ENCODE results near the gene LCN6. TPM values are rescaled to one million over a fixed set of nuclear protein-coding genes. Genes with fewer than 3 reads are reported as not detected.
"Not testable (repeated sequence)": the region's sequence is repeated elsewhere in the genome, so short reads cannot be mapped to it uniquely, and the experiment has no call there.

The LCN6 gene
- total and polyA plus RNA-seq, 9 donors, result 0.30 to 0.31 TPM; not detected in 7

DNA sequence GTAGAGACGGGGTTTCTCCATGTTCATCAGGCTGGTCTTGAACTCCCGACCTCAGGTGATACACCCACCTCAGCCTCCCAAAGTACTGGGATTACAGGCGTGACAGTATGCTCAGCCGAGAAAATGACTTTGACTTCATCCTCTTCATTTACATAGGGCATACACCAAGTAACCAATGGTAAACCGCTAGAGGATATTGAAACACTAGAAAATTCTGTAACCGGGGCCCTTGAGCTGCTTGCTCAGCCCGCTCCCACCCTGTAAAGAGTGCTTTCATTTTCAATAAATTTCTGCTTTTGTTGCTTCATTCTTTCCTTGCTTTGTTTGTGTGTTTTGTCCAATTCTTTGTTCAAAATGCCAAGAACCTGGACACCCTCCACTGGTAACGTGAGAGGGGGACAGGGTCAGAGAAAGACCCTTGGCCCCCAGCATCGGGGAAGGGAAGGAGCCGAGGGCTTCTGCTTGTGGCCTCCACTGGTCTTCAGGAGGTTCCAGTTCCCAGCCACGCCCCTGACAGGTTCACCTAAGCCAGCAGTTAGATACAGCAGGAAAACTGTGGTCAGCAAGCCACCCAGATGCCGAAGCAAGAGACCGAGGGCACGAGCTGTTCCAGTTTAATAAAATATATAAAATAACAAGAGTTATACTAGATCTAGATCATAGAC, 17.6 kb upstream of the LCN6 start:
- WGBS (ENCODE audit: insufficient coverage), result 71% methylated on average over 6 of the region's 14 CpGs
- not testable (repeated sequence) for H3K4me3 ChIP-seq (ENCODE audit: low read length); H3K9me3 ChIP-seq (replicated peaks; ENCODE audit: control insufficient read depth, low read depth, low read length); H3K36me3 ChIP-seq (ENCODE audit: control insufficient read depth, insufficient read depth, low read length); DNase-seq; H3K27ac ChIP-seq (ENCODE audit: low read length); H3K4me1 ChIP-seq (ENCODE audit: control insufficient read depth, insufficient read depth, low read length)
- peaks cover 10% of the 10 kb centered on the region for H3K27me3 ChIP-seq (ENCODE audit: control insufficient read depth, insufficient read depth, low read length)

DNA sequence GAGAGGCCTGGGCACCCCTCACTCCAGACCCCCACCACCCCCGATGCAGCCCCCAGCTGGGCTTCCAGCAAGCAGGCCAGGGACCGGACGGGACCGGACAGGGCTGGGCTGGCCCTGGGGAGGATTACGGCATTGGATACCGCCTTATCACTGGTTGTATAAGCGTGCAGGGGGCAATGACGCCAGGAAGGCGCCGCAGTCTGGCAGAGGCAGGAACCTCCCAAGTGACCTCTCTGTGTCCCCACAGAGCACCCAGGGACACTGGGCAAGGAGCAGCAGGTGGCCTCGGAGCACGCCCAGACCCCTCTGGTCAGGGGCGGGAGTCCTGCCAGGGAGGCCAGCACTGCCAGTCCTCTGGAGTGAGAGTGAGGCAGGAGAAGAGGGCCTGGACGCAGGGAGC, 16.7 kb upstream of the LCN6 start:
- 79% methylated on average over 10 of the region's 14 CpGs for WGBS (ENCODE audit: insufficient coverage)
- peaks cover 13% of the 10 kb centered on the region for H3K27me3 ChIP-seq (ENCODE audit: control insufficient read depth, insufficient read depth, low read length)
- H3K4me1 ChIP-seq (ENCODE audit: control insufficient read depth, insufficient read depth, low read length), result peaks cover 7% of the 10 kb centered on the region
- H3K4me3 ChIP-seq (ENCODE audit: low read length), result no peak overlapping the region
- H3K36me3 ChIP-seq (ENCODE audit: control insufficient read depth, insufficient read depth, low read length), result no peaks in the 10 kb centered on the region
- H3K27ac ChIP-seq (ENCODE audit: low read length), result no peak overlapping the region
- no peaks in the 10 kb centered on the region for H3K9me3 ChIP-seq (replicated peaks; ENCODE audit: control insufficient read depth, low read depth, low read length)
- DNase-seq, result no peak

DNA sequence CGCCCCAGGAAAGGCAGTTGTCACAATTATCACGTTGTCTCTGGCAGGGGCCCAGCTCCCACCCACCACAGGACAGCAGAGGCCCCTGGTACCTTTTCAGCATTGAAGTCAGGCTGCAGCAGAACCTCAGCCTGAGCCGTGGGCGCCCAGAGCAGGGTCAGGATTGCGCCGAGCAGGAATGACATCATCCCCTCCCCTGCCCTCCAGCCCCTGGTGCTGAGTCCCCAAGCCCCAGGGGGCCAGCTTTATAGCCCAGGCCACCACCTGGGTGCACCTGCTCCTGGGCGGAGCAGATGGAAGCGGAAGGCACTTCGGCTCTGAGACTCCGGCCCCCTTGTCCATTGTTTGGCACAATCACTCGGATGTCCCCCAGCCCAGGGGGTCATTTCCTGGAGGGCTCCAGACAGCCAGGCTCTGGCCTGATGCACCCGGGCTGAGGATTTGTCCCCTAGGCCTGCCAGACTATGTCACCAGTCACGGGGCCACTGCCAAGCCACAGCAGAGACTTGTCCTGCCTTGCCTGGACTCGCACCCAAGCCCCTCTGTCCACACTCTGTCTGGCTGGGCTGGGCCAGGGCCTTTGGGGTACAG, 16.1 kb upstream of the LCN6 start, which contains the start of gene LCN15:
Gene LCN15 (minus strand): TSS at position 218 of the 591 bp plus-strand sequence. CDS start 30 bp downstream, at position 188.
- DNase-seq, result no peak
- Histone ChIP-seq H3K27me3 (ENCODE audit: control insufficient read depth, insufficient read depth, low read length) (peaks cover 13% of the 10 kb centered on the region), H3K9me3 (replicated peaks; ENCODE audit: control insufficient read depth, low read depth, low read length) (no peaks in the 10 kb centered on the region), H3K4me1 (ENCODE audit: control insufficient read depth, insufficient read depth, low read length) (peaks cover 7% of the 10 kb centered on the region), H3K36me3 (ENCODE audit: control insufficient read depth, insufficient read depth, low read length) (no peaks in the 10 kb centered on the region), H3K4me3 (ENCODE audit: low read length) (no peak within 1 kb of the TSS), H3K27ac (ENCODE audit: low read length) (no peak within 1 kb of the TSS)
- WGBS (ENCODE audit: insufficient coverage), result 62% methylated on average over 13 of the region's 14 CpGs

DNA sequence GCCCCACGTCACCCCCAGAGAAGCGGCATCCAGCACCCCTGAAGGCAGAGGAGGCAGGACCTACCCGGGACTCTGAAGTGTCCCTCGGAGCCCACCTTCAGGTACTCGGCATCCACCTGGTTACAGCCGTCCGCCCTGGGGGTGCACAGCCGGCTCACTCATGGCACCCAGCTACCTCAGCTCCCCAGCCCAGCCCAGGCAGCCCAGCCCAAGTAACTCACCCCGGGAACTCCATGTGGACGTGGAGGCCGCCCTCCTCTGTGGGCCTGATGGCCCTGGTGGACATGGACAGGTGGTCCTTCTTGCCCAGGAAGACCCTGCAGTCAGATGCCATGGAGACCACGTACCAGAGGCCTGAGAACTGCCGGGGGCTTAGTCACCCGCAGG, 15.3 kb upstream of the LCN6 start:
- H3K9me3 ChIP-seq (replicated peaks; ENCODE audit: control insufficient read depth, low read depth, low read length), result no peaks in the 10 kb centered on the region
- H3K4me1 ChIP-seq (ENCODE audit: control insufficient read depth, insufficient read depth, low read length), result peaks cover 11% of the 10 kb centered on the region
- no peak overlapping the region for H3K27ac ChIP-seq (ENCODE audit: low read length)
- H3K4me3 ChIP-seq (ENCODE audit: low read length), result no peak overlapping the region
- WGBS (ENCODE audit: insufficient coverage), result 75% methylated on average over 14 of the region's 14 CpGs
- peaks cover 13% of the 10 kb centered on the region for H3K27me3 ChIP-seq (ENCODE audit: control insufficient read depth, insufficient read depth, low read length)
- DNase-seq, result no peak
- H3K36me3 ChIP-seq (ENCODE audit: control insufficient read depth, insufficient read depth, low read length), result no peaks in the 10 kb centered on the region

DNA sequence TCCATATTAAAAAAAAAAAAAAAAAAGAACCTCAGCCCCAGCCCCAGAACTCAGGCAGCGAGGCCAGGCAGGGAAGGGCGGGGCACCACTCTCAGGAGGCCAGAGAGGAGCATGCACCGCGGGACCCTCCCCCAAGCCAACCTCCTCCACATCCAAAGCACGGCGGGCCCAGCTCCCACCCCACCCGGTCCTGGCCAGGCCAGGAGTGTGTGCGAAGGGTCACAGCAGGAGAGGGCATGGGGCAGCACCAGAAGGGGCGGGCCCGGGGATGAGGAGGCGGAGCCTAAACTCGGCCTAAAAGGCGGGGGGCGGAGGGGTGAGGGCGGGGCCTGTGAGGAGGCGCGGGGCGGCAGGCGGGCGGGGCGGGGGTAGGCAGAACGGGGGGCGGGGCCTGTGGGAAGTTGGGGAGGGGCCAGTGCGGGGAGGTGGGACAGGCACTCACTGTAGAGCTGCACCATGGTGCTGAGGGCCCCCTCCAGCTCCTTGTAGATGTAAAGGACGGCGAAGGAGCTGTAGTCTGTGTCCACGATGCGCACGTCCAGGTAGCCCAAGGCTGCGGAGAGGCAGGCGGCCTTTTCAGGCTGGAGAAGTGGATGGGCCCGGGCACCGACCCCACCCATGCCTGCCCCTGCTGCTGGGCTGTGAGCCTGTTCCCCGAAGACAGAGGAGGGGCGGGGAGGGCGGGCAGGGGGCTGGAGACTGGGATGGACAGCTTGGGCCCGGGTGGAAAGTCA, 14.8 kb upstream of the LCN6 start:
- Histone ChIP-seq H3K4me3 (ENCODE audit: low read length) (no peak overlapping the region), H3K9me3 (replicated peaks; ENCODE audit: control insufficient read depth, low read depth, low read length) (no peaks in the 10 kb centered on the region), H3K4me1 (ENCODE audit: control insufficient read depth, insufficient read depth, low read length) (peaks cover 17% of the 10 kb centered on the region), H3K27me3 (ENCODE audit: control insufficient read depth, insufficient read depth, low read length) (peaks cover 12% of the 10 kb centered on the region), H3K27ac (ENCODE audit: low read length) (no peak overlapping the region), H3K36me3 (ENCODE audit: control insufficient read depth, insufficient read depth, low read length) (no peaks in the 10 kb centered on the region)
- peak; percentile 32 for DNase-seq
- 20% methylated on average over 17 of the region's 37 CpGs for WGBS (ENCODE audit: insufficient coverage)

DNA sequence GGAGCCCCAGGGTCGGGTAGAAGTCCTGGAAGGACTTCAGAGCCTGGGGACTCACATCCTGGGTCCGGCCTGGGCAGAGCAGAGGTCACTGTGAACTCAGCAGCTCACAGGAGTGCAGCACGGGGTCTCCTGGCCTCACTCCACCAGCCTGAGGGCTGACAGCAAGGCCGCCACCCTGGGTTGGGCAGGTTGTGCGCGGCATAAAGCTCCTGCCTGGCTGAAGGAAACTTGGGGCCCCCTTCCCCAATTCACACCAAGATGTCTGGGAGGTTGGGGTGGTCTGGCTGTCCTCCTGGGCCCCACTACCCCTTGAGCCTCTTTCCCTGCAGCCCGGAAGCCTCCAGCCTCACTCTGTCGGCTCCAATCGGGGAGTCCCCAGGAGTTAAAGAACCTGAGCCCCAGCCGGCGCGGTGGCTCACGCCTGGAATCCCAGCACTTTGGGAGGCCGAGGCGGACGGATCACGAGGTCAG, 13.9 kb upstream of the LCN6 start:
- WGBS (ENCODE audit: insufficient coverage), result 52% methylated on average over 5 of the region's 17 CpGs
- Histone ChIP-seq H3K4me3 (ENCODE audit: low read length) (no peak overlapping the region), H3K9me3 (replicated peaks; ENCODE audit: control insufficient read depth, low read depth, low read length) (no peaks in the 10 kb centered on the region), H3K27me3 (ENCODE audit: control insufficient read depth, insufficient read depth, low read length) (peaks cover 9% of the 10 kb centered on the region), H3K27ac (ENCODE audit: low read length) (no peak overlapping the region), H3K4me1 (ENCODE audit: control insufficient read depth, insufficient read depth, low read length) (peaks cover 25% of the 10 kb centered on the region), H3K36me3 (ENCODE audit: control insufficient read depth, insufficient read depth, low read length) (no peaks in the 10 kb centered on the region)
- DNase-seq, result no peak

DNA sequence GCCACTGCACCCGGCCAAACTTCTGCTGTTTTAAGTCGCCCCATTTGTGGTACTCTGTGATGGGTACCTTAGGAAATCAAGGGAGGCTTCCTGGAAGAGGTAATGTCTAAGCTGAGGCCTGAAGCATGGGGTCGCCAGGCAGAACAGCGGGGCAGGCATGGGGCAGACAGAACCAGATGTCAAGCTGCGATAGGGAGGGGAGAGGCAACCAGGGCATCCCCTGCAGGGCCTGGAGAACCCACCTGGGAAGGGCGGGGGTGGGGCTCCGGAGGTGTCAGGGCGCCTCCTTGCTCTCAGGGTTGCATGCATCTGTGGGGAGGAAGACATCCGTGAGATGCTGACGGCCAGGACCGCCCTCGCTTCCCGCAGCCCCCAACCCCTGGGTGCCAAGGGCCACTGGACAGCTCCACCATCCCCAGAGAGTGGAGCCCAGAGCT, 13.2 kb upstream of the LCN6 start:
- no peaks in the 10 kb centered on the region for H3K36me3 ChIP-seq (ENCODE audit: control insufficient read depth, insufficient read depth, low read length)
- no peak overlapping the region for H3K4me3 ChIP-seq (ENCODE audit: low read length)
- H3K27me3 ChIP-seq (ENCODE audit: control insufficient read depth, insufficient read depth, low read length), result peaks cover 9% of the 10 kb centered on the region
- no peaks in the 10 kb centered on the region for H3K9me3 ChIP-seq (replicated peaks; ENCODE audit: control insufficient read depth, low read depth, low read length)
- H3K27ac ChIP-seq (ENCODE audit: low read length), result no peak overlapping the region
- no peak for DNase-seq
- H3K4me1 ChIP-seq (ENCODE audit: control insufficient read depth, insufficient read depth, low read length), result peaks cover 28% of the 10 kb centered on the region
- 85% methylated on average over 5 of the region's 13 CpGs for WGBS (ENCODE audit: insufficient coverage)

DNA sequence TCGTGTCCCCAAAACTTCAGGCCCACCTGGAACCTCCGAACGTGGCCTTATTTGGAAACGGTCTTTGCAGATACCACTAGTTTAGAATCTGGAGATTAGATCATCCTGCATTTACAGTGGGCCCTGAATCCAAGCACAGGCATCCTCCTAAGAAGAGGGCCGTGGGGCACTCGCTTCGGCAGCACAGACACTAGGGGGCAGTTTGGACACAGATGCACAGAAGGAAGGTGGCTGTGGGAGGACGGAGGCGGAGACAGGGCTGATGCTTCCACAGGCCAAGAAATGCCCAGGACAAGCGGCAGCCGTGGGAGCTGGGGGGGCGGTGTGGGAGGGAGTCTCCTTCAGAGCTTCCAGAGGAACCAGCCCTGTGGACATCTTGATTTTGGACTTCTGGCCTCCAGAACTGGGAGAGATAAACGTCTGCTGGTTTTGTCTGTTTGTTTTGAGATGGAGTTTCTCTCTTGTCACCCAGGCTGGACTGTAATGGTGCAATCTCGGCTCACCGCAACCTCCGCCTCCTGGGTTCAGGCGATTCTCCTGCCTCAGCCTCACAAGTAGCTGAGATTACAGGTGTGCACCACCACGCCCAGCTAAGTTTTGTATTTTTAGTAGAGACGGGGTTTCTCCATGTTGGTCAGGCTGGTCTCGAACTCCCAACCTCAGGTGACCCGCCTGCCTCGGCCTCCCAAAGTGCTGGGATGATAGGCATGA, 12.7 kb upstream of the LCN6 start:
- H3K4me1 ChIP-seq (ENCODE audit: control insufficient read depth, insufficient read depth, low read length), result peaks cover 31% of the 10 kb centered on the region
- DNase-seq, result peak; percentile 52
- H3K27me3 ChIP-seq (ENCODE audit: control insufficient read depth, insufficient read depth, low read length); H3K4me3 ChIP-seq (ENCODE audit: low read length); H3K36me3 ChIP-seq (ENCODE audit: control insufficient read depth, insufficient read depth, low read length); H3K27ac ChIP-seq (ENCODE audit: low read length); H3K9me3 ChIP-seq (replicated peaks; ENCODE audit: control insufficient read depth, low read depth, low read length): not testable (repeated sequence)
- 46% methylated on average over 20 of the region's 22 CpGs for WGBS (ENCODE audit: insufficient coverage)

DNA sequence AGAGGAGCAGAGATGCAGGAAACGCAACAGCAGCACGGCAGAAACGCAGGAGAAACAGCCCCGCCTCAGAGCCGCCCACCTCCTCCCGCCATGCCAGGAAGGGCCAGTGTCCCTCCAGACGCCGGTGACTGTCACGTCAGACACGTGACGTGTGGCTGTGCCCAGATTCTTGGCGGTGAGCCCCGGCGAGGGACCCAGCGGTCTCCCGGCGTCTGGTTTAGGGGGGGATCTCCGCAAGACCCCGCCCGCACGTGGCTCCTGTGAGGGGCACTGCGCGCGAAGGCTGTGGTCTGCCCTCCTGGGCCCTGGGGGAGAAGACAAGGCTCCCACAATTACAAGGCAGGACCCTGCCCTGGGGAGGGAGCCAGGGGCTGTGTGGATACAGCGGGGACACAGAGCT, 12.1 kb upstream of the LCN6 start:
- Histone ChIP-seq H3K4me3 (ENCODE audit: low read length) (no peak overlapping the region), H3K27me3 (ENCODE audit: control insufficient read depth, insufficient read depth, low read length) (peaks cover 9% of the 10 kb centered on the region), H3K27ac (ENCODE audit: low read length) (no peak overlapping the region), H3K9me3 (replicated peaks; ENCODE audit: control insufficient read depth, low read depth, low read length) (peaks cover 6% of the 10 kb centered on the region), H3K36me3 (ENCODE audit: control insufficient read depth, insufficient read depth, low read length) (no peaks in the 10 kb centered on the region), H3K4me1 (ENCODE audit: control insufficient read depth, insufficient read depth, low read length) (peaks cover 31% of the 10 kb centered on the region)
- no peak for DNase-seq
- WGBS (ENCODE audit: insufficient coverage), result 51% methylated on average over 21 of the region's 25 CpGs
